Measurements from ENCODE around the gene DOK6.
A peak's percentile ranks its signal among the peaks of the same experiment; 100 is the strongest.
"Not testable (repeated sequence)": the region's sequence is repeated elsewhere in the genome, so short reads cannot be mapped to it uniquely, and the experiment has no call there.

DOK6 gene

DNA sequence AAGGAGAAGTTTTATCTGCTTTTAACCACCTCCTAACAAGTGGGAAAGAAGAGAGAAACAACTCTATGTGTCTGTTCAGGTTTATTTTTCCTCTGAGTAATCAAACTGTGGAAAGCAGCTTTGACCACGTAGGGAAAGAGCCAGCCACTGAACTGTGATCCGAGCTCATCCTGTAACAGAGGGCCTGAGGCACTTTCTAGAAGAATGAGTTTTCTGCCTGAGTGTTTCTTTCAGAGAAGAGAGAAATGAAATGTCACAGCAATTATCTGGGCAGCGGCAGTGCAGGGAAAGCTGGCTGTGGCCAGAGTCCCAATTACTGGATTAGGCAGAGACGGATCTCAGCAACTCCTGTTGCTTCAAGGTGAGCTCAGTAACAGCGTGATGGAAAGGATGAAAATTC, 395.1 kb downstream of the DOK6 start:
- no peaks in the 10 kb centered on the region for H3K27me3 ChIP-seq
- no peaks in the 10 kb centered on the region for H3K4me1 ChIP-seq
- H3K9ac ChIP-seq: no peak overlapping the region
- no peak overlapping the region for H3K27ac ChIP-seq
- no peaks in the 10 kb centered on the region for H3K36me3 ChIP-seq
- no peak overlapping the region for H3K4me2 ChIP-seq
- no peak overlapping the region for H3K4me3 ChIP-seq
- no peaks in the 10 kb centered on the region for H4K20me1 ChIP-seq
- H3K9me3 ChIP-seq: no peaks in the 10 kb centered on the region
- no peak for TF ChIP-seq Cebpa-rat (IDR thresholded peaks at IDR 0.05)

GRCh38 chr18:69804776-69805501, 404.3 kb downstream of the DOK6 start:
- Histone ChIP-seq H3K27me3 (no peaks in the 10 kb centered on the region), H3K4me3 (no peak overlapping the region), H3K4me2 (no peak overlapping the region), H3K4me1 (no peaks in the 10 kb centered on the region), H4K20me1 (no peaks in the 10 kb centered on the region), H3K27ac (no peak overlapping the region), H3K9me3 (no peaks in the 10 kb centered on the region), H3K9ac (no peak overlapping the region), H3K36me3 (no peaks in the 10 kb centered on the region)
- no peak for TF ChIP-seq Cebpa-rat (IDR thresholded peaks at IDR 0.05)

DNA sequence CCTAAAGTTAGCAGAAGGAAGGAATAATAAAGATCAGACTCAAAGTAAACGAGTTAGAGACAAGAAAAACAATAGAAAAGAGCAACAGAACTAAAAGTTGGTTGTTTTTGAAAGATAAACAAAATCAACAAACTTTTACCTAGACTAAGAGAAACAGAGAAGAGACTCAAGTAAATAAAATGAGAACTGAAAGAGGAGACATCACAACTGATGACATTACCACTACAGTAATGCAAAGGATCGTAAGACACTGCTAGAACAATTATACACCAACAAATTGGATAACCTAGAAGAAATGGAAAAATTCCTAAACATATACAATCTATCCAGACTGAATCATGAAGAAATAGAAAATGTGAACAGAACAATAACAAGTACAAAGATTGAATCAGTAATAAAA, 407.7 kb downstream of the DOK6 start:
- H3K4me1 ChIP-seq: no peaks in the 10 kb centered on the region
- no peaks in the 10 kb centered on the region for H3K27me3 ChIP-seq
- no peaks in the 10 kb centered on the region for H3K9me3 ChIP-seq
- TF ChIP-seq Cebpa-rat (IDR thresholded peaks at IDR 0.05): no peak
- no peaks in the 10 kb centered on the region for H3K36me3 ChIP-seq
- H3K9ac ChIP-seq: no peak overlapping the region
- H3K4me3 ChIP-seq: no peak overlapping the region
- no peak overlapping the region for H3K27ac ChIP-seq
- H3K4me2 ChIP-seq: no peak overlapping the region
- H4K20me1 ChIP-seq: no peaks in the 10 kb centered on the region

DNA sequence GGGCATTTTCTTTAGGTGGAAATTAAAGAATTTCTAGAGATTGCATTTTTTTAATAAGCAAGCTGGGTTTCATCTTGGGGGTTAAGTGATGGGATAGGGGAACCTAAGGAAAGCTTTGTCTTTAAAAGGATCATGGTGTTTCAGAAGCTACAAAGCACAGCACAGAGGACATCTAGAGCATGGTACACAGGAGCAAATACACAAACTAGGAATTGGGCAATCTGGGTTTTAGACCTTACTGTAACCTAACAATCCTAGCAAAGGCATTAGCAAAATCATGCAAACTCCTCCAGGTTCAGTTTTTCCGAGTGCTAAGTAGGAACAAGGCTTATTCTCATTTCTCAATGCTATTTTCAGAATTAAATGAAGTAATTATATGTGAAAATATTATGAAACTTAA, 412.9 kb downstream of the DOK6 start:
- peaks cover 12% of the 10 kb centered on the region for H3K4me1 ChIP-seq
- no peaks in the 10 kb centered on the region for H3K27me3 ChIP-seq
- H3K9ac ChIP-seq: no peak overlapping the region
- no peaks in the 10 kb centered on the region for H3K36me3 ChIP-seq
- H3K4me3 ChIP-seq: no peak overlapping the region
- TF ChIP-seq Cebpa-rat (IDR thresholded peaks at IDR 0.05): no peak
- H4K20me1 ChIP-seq: no peaks in the 10 kb centered on the region
- no peak overlapping the region for H3K4me2 ChIP-seq
- no peaks in the 10 kb centered on the region for H3K9me3 ChIP-seq
- H3K27ac ChIP-seq: no peak overlapping the region

- Histone ChIP-seq H3K27me3 (no peaks in the 10 kb centered on the region), H3K4me1 (peaks cover 12% of the 10 kb centered on the region), H3K27ac (no peak overlapping the region), H3K9me3 (no peaks in the 10 kb centered on the region), H3K4me2 (peak overlapping the region; percentile 23), H3K36me3 (no peaks in the 10 kb centered on the region), H3K9ac (no peak overlapping the region), H4K20me1 (no peaks in the 10 kb centered on the region), H3K4me3 (no peak overlapping the region)
- no peak for TF ChIP-seq Cebpa-rat (IDR thresholded peaks at IDR 0.05)
These were observed 414.2 kb downstream of the DOK6 start for GRCh38 chr18:69814861-69815385.

GRCh38 chr18:69817335-69817940, 416.8 kb downstream of the DOK6 start:
- Histone ChIP-seq H3K27me3 (no peaks in the 10 kb centered on the region), H4K20me1 (no peaks in the 10 kb centered on the region), H3K9me3 (no peaks in the 10 kb centered on the region), H3K4me3 (no peak overlapping the region), H3K4me2 (no peak overlapping the region), H3K4me1 (peaks cover 12% of the 10 kb centered on the region), H3K9ac (no peak overlapping the region), H3K36me3 (no peaks in the 10 kb centered on the region), H3K27ac (no peak overlapping the region)
- no peak for TF ChIP-seq Cebpa-rat (IDR thresholded peaks at IDR 0.05)

DNA sequence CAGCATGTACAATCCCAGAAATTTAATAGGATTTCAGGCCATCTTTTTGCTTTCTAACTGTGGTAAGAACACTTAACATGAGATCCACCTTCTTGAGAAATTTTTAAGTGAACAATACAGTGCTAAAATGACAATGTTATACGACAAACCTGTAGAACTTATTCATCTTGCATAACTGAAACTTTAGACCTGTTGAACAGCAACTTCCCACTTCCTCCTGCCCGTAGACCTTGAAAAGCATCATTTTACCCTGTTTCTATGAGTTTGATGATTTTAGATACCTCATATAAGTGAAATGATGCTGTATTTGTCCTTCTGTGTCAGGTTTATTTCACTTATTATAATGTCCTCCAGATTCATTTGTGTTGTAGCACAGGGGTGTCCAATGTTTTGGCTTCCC, 418.8 kb downstream of the DOK6 start:
- H3K27ac ChIP-seq: no peak overlapping the region
- H3K4me3 ChIP-seq: no peak overlapping the region
- no peak overlapping the region for H3K9ac ChIP-seq
- H4K20me1 ChIP-seq: no peaks in the 10 kb centered on the region
- H3K4me2 ChIP-seq: no peak overlapping the region
- no peaks in the 10 kb centered on the region for H3K9me3 ChIP-seq
- H3K36me3 ChIP-seq: no peaks in the 10 kb centered on the region
- H3K27me3 ChIP-seq: no peaks in the 10 kb centered on the region
- TF ChIP-seq Cebpa-rat (IDR thresholded peaks at IDR 0.05): no peak
- H3K4me1 ChIP-seq: peaks cover 10% of the 10 kb centered on the region

- Histone ChIP-seq H3K27me3 (no peaks in the 10 kb centered on the region), H3K4me3 (no peak overlapping the region), H3K9ac (no peak overlapping the region), H3K4me1 (no peaks in the 10 kb centered on the region; the same call in 1 of the 2 replicates), H4K20me1 (no peaks in the 10 kb centered on the region), H3K4me2 (no peak overlapping the region), H3K27ac (no peak overlapping the region), H3K9me3 (no peaks in the 10 kb centered on the region), H3K36me3 (no peaks in the 10 kb centered on the region)
- no peak for TF ChIP-seq Cebpa-rat (IDR thresholded peaks at IDR 0.05)
These were observed 419.9 kb downstream of the DOK6 start for GRCh38 chr18:69820538-69820937.

DNA sequence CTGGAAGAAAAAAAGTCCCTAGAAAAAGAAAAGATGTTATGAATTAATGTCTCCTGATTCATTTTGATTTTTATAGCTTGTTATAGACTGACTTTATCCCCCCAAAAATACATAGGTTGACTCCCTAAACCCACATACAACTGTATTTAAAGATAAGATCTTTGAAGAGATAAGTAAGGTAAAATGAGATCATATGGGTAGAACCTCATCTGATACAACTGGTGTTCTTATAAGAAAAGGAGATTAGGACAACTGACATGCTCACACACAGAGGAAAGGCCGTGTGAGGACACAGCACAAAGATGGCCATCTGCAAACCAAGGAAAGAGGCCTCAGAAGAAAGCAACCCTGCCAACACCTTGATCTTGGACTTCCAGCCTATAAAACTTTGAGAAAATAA, 429.5 kb downstream of the DOK6 start:
- Histone ChIP-seq H3K27ac (no peak overlapping the region), H3K4me2 (no peak overlapping the region), H3K4me3 (no peak overlapping the region), H3K4me1 (no peaks in the 10 kb centered on the region), H3K9me3 (no peaks in the 10 kb centered on the region), H3K27me3 (no peaks in the 10 kb centered on the region), H3K9ac (no peak overlapping the region), H3K36me3 (no peaks in the 10 kb centered on the region), H4K20me1 (no peaks in the 10 kb centered on the region)
- TF ChIP-seq Cebpa-rat (IDR thresholded peaks at IDR 0.05): no peak

DNA sequence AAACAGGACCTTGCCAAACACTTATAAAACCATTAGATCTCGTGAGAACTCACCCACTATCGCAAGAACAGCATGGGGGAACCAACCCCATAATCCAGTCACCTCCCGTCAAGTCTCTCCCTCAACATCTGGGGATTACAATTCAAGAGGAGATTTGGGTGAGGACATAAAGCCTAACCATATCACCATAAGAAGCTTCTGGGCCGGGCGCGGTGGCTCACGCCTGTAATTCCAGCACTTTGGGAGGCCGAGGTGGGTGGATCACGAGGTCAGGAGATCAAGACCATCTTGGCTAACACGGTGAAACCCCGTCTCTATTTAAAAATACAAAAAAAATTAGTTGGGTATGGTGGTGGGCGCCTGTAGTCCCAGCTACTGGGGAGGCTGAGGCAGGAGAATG, 434.3 kb downstream of the DOK6 start:
- H3K4me3 ChIP-seq, H3K27me3 ChIP-seq, H3K4me1 ChIP-seq, H3K4me2 ChIP-seq, H3K36me3 ChIP-seq, H3K9me3 ChIP-seq, H4K20me1 ChIP-seq, H3K27ac ChIP-seq, H3K9ac ChIP-seq: not testable (repeated sequence)
